GM12891 (cell line): ENCODE data around the gene BSX.

Experiments
- PAX5 ChIP-seq: IDR thresholded peaks from 2 replicates; pipeline ENCODE4 v1.6.1; 2011; ENCODE audit warnings: low read length, moderate library complexity, mild to moderate bottlenecking; ENCODE audit not compliant: insufficient read depth, severe bottlenecking
- POLR2A ChIP-seq: IDR thresholded peaks from 2 replicates; pipeline ENCODE4 v1.6.1; 2011; ENCODE audit warnings: low read depth, low read length, control low read depth
- POLR2AphosphoS5 ChIP-seq: IDR thresholded peaks from 2 replicates; pipeline ENCODE4 v1.6.1; 2011; ENCODE audit warnings: low read depth, low read length, control low read depth
- SPI1 ChIP-seq: IDR thresholded peaks from 2 replicates; pipeline ENCODE4 v1.6.1; 2011; ENCODE audit warnings: low read depth, low read length, control low read depth
- TAF1 ChIP-seq: IDR thresholded peaks from 2 replicates; pipeline ENCODE4 v1.6.1; 2011; ENCODE audit warnings: low read depth, low read length, control low read depth

DNA sequence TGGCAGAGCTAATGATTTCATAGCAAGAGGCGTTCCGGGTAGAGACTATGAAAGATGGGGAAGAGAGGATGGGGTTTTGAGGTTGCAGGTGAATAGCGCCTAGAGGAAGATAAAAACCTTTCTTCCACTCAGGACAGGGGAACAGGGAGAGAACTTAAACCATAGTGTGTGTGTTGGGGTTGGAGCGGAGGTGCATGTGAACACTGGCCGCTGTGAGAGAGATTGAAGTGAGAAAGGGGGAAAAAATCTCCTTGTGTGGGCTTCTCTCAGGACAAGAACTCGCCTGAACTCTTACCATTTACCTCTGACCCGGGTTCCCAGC, 3.4 kb downstream of the BSX start:
- TF ChIP-seq POLR2AphosphoS5 (no peak), POLR2A (no peak), SPI1 (no peak), TAF1 (no peak), PAX5 (no peak)
